HEK293T (cell line): Measurements from ENCODE around the gene DDIT4.

Source experiments
- ARNT ChIP-seq: fragments of 450-650 bp; IDR thresholded peaks from 2 replicates; pipeline ENCODE4 v1.6.1; 2017; ENCODE audit warnings: mild to moderate bottlenecking
- CTBP1 ChIP-seq: fragments of 450-650 bp; IDR thresholded peaks from 2 replicates; pipeline ENCODE4 v1.6.1; 2016; ENCODE audit warnings: borderline replicate concordance
- FOXA1 ChIP-seq: fragments of 450-650 bp; IDR thresholded peaks from 2 replicates; pipeline ENCODE4 v1.6.1; 2016; ENCODE audit warnings: mild to moderate bottlenecking
- FOXK2 ChIP-seq: fragments of 450-650 bp; IDR thresholded peaks from 2 replicates; pipeline ENCODE4 v1.6.1; 2016; ENCODE audit warnings: mild to moderate bottlenecking
- HDGF ChIP-seq: fragments of 450-650 bp; IDR thresholded peaks from 2 replicates; pipeline ENCODE4 v1.6.1; 2017; ENCODE audit warnings: antibody characterized with exemption, borderline replicate concordance
- L3MBTL2 ChIP-seq: fragments of 450-650 bp; conservative IDR thresholded peaks from 2 replicates; pipeline ENCODE4 v1.6.1; 2016; ENCODE audit warnings: mild to moderate bottlenecking
- LEF1 ChIP-seq: fragments of 450-650 bp; IDR thresholded peaks from 2 replicates; pipeline ENCODE4 v1.6.1; 2017; ENCODE audit warnings: mild to moderate bottlenecking, borderline replicate concordance
- NFRKB ChIP-seq: fragments of 450-650 bp; IDR thresholded peaks from 2 replicates; pipeline ENCODE4 v1.6.1; 2016; ENCODE audit warnings: mild to moderate bottlenecking, moderate library complexity
- SP1 ChIP-seq: fragments of 450-650 bp; IDR thresholded peaks from 2 replicates; pipeline ENCODE4 v1.6.1; 2017
- SUZ12 ChIP-seq: fragments of 450-650 bp; IDR thresholded peaks from 2 replicates; pipeline ENCODE4 v1.6.1; 2016; ENCODE audit warnings: mild to moderate bottlenecking
- TARDBP ChIP-seq: fragments of 450-650 bp; IDR thresholded peaks from 2 replicates; pipeline ENCODE4 v1.6.1; 2016
- TF ChIP-seq, protein P1 (sequence below): fragments of 450-650 bp; IDR thresholded peaks from 2 replicates; pipeline ENCODE4 v1.6.1; 2016

DNA sequence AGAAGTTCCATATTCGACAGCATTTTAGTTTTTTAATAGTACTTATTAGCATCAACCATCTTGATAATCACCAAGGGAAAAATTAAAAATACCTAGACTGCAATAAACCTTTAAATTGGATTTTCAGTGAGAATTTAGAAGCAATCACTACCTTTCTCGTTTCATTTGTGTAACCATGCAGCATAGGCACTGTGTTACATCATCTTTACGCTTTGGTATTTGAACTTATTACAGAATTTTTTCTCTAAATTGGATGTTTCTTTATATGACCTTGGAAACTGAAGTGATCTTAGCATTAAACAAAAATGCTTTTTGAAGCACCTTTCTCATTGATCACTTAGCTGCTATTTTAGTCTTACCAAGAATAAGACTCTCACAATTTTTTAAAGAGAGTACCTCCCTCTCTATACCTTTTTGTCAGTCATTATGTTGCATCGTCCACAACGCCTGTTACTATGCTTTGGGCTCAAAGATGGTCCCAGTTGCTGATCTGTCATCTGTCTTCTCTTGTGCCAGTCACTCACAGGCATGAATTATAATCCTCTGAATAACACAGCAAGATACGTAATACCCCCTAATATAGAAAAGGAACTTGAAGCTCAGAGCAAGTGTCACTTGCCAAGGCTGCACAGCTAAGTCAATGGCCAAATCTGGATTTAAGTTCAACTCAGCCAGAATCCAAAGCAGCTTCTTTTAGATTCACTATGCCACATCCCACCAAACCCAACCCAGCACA, 38.0 kb upstream of the DDIT4 start:
- no peak for TF ChIP-seq ARNT
- TF ChIP-seq SUZ12 = no peak
- no peak for TF ChIP-seq L3MBTL2
- TF ChIP-seq FOXK2 = no peak
- TF ChIP-seq FOXA1 = no peak
- no peak for TF ChIP-seq CTBP1
- TF ChIP-seq LEF1 = no peak
- TF ChIP-seq SP1 = no peak
- no peak for TF ChIP-seq TARDBP
- TF ChIP-seq NFRKB = no peak
- TF ChIP-seq, protein P1, sequence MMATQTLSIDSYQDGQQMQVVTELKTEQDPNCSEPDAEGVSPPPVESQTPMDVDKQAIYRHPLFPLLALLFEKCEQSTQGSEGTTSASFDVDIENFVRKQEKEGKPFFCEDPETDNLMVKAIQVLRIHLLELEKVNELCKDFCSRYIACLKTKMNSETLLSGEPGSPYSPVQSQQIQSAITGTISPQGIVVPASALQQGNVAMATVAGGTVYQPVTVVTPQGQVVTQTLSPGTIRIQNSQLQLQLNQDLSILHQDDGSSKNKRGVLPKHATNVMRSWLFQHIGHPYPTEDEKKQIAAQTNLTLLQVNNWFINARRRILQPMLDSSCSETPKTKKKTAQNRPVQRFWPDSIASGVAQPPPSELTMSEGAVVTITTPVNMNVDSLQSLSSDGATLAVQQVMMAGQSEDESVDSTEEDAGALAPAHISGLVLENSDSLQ = no peak
- TF ChIP-seq HDGF = no peak
